NCI-H187 treated with DMSO at 0.1 percent for 48 hours (cell line): ENCODE measurements around the gene ZNF124.
"Not testable (repeated sequence)": the region's sequence is repeated elsewhere in the genome, so short reads cannot be mapped to it uniquely, and the experiment has no call there.

Source experiments
- DNase-seq: peaks from one replicate; lab custom pipeline; 2025; lab: John Stamatoyannopoulos, UW

ZNF124 gene

DNA sequence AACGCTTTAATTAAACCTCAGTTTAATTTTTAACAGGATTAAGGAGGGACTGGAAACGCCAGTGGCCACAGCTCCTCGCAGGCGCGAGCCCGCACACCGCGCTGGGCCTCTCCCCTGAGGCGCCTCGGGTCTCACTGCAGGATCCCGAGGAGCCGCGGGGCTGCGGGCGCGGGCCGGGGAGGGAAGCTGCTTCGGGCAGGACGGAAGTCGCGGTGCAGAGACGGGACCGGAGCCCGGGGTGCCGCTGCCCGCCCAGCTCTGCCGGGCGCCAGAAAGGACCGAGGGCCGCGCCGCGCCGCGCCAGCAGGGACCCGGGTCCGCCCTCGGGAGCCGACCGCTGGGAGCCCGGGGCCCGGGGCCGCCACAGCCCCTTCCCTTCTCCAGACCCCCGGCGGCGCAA lies 377 bp downstream of the ZNF124 start:
- DNase-seq = not testable (repeated sequence)

DNA sequence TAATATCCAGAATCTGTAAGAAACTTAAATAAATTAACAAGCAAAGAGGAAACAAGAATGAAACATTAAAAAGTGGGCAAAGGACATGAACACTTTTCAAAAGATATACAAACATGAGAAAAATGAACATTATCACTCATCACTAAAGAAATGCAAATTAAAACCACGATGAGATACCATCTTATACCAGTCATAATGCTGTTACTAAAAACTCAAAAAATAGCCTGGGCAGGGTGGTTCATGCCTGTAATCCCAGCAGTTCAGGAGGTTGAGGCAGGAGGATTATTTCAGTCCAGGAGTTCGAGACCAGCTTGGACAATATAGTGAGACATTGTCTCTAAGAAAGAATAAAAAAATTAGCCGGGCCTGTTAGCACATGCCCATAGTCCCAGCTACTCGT lies 6.1 kb downstream of the ZNF124 start:
- no peak for DNase-seq

DNA sequence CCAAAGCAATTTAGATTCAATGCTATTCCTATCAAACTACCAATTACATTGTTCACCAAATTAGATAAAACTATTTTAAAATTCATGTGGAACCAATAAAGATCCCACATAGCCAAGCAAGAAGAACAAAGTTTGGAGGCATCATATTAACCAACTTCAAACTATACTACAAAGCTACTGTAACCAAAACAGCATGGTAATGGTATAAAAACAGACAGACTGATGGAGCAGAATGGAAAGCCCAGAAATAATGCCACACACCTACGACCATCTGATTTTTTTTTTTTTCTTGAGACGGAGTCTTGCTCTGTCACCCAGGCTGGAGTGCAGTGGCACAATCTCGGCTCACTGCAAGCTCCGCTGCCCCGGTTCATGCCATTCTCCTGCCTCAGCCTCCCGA lies 7.1 kb downstream of the ZNF124 start:
- no peak for DNase-seq

DNA sequence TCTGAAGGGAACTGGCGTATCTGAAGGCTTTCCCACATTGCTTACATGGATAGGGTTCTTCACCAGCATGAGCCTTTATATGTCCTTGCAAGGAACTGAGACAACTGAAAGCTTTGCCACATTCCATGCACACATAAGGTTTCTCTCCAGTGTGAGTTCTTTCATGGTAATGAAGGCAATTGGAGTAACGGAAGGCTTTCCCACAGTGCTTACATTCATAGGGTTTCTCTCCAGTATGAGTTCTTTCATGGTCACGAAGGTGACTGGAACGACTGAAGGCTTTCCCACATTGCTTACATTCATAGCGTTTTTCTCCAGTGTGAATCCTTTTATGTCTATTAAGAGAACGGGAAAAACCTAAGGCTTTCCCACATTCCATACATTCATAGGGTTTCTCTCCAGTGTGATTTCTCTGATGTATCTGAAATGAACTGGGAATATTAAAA lies 15.0 kb downstream of the ZNF124 start:
- DNase-seq = no peak

DNA sequence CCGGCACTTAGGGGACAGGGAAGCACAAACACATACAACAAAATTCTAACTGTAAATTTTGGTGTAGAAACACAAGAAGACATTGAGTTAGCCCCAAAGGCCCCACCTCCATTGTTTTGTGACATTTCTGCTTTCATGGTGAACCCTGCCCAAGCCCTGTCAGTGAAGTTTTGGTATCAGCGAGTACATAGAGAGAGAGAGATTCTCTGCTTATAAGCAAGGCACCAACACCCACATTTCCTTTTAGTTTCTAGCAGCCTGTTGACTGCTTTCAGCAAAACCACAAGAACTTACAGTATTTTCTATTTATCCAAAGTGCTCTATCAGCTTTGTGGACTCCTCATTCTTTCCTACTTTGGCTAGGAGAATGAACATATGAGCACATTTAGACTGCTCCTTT lies 24.0 kb downstream of the ZNF124 start:
- DNase-seq = no peak

DNA sequence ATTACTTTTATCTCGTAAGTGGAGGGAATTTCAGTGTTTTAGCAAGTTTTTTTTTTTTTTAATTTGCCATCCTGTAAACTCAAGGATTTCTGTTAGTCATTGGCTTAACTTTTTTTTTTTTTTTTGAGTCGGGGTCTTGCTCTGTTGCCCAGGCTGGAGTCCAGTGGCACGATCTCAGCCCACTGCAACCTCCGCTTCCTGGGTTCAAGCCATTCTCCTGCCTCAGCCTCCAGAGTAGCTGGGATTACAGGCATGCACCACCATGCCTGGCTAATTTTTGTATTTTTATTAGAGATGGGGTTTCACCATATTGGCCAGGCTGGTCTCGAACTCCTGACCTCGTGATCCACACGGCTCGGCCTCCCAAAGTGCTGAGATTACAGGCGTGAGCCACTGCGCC lies 24.7 kb downstream of the ZNF124 start:
- DNase-seq = not testable (repeated sequence)

DNA sequence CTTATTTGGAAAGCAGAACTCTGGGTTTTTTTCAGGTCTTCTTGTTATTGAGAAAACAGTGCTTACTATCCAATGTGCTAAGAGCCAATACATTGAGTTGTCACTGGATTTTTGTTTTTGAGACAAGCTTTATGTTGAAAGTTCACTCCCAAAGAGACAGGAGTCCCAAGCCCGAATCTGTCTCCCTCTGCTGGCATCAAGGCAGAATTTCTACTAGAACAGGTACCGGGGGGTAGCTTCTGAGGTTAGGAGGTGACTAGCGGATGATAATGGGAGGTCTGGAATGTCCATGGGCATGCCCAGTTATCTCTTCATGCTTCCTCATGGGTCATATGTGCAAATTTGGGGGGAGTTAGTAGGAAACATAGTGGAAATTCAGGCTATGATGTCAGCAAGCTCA lies 25.1 kb downstream of the ZNF124 start:
- DNase-seq = no peak

DNA sequence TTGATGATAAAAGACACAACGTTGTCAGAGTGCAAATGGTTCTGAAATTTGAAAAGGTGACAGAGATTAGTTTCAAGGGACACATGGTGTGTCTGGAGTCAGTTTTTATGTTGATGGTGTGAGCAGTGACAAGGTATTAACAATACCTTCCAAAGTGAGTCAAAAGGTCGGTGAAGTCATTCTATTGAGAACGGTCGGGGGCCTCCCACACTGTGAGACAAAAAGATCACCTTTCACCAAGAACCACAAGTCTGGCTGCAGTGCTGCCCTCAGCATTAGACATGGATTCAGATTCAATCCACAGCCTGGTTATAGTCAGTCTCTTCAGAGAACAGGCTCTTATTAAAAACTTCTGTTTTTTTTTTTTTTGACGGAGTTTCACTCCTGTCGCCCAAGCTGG lies 26.5 kb downstream of the ZNF124 start:
- no peak for DNase-seq

DNA sequence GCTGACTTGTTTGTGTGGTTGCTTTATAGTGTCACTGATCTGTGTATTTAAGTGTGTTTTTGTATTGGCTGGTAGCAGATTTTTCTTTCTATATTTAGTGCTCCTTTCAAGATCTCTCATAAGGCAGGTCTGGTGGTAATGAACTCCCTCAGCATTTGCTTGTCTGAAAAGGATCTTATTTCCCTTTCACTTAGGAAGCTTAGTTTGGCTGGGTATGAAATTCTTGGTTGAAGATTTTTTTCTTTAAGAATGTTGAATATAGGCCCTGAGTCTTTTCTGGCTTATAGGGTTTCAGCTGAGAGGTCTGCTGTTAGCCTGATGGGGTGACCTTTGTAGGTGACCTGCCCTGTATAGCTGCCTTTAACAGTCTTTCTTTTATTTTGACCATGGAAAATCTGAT lies 32.3 kb downstream of the ZNF124 start:
- DNase-seq = not testable (repeated sequence)

DNA sequence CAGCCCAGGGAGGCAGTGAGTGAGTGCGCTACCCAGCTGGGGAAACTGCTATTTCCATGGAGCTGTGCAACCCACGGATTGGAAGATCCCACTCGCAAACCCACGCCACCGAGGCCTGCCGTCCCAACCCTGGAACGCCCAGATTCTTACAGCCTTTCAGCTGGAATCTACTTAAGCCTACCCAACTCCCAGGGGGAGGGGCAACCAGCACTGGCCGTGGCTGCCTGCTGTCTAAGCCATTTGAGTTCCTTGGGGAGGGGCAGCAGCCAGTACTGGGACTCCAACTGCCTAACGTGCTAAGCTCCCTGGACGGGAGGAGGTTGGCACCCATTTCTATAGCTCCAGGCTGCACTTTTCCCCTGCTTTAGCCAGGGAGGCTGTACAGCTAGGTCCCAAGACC lies 40.6 kb downstream of the ZNF124 start:
- no peak for DNase-seq

DNA sequence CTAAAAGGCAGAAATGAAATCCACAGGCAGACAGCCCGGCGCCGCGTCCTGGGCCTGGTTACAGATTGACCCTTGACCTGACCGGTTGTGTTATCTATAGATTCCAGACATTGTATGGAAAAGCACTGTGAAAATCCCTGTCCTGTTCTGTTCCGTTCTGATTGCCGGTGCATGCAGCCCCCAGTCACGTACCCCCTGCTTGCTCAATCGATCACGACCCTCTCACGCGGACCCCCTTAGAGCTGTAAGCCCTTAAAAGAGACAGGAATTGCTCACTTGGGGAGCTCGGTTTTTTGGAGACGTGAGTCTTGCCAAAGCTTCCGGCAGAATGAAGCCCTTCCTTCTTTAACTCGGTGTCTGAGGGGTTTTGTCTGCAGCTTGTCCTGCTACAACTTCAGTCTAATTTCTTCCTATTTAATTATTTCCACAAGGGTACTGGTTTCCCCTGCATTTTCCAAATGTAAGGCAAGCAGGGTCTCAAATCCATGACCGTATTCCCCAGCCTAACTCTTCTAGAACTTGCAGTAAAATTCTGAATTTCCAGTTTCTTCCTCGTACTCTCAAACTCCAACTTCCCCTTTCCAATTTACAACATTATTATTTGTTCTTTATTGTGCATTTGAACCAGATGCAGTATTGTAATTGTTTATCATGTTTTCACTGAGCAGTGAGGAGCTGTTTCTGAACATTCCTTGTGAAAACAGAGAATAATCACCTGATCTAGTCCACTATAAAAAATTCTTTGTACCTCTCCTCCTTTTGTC lies 44.1 kb downstream of the ZNF124 start:
- not testable (repeated sequence) for DNase-seq

DNA sequence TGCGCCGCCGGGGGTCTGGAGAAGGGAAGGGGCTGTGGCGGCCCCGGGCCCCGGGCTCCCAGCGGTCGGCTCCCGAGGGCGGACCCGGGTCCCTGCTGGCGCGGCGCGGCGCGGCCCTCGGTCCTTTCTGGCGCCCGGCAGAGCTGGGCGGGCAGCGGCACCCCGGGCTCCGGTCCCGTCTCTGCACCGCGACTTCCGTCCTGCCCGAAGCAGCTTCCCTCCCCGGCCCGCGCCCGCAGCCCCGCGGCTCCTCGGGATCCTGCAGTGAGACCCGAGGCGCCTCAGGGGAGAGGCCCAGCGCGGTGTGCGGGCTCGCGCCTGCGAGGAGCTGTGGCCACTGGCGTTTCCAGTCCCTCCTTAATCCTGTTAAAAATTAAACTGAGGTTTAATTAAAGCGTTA lies 45.2 kb downstream of the ZNF124 start:
- DNase-seq = not testable (repeated sequence)

DNA sequence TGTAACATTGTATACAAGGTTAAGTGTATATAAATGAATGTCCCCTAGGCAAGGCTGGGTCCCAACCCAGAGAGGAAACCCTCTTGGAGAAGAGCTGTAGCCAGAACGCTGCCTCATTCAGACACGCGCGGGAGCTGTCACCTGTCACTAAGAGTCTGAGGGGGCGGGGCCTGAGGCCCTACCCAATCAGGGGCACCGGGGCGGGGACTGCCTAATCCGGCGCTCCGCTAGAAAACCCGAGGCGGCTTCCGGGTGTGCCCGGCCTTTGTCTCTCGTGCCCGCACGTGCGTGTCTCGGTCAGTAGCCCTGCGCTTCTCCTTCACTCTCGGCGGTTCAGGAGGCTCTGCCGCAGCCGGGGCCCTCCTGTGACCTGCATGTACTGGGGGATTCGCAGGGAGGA lies 45.7 kb downstream of the ZNF124 start:
- not testable (repeated sequence) for DNase-seq

DNA sequence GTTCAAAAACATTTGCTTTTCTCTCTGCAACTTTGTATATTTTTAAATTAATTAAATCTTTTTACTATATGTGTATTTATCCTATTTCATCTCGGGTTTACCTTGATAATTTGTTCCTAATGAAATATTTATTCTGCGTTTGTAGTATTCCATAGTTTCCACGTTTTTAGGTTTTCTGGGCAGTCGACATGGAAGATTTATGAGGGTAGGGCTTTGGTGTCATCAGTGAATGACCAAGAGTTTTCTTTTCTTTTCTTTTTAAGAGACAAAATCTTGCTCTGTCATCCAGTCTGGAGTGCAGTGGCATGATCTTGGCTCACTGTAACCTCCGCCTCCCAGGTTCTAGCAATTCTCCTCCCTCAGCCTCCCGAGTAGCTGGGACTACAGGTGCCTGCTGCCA lies 50.4 kb downstream of the ZNF124 start:
- no peak for DNase-seq

DNA sequence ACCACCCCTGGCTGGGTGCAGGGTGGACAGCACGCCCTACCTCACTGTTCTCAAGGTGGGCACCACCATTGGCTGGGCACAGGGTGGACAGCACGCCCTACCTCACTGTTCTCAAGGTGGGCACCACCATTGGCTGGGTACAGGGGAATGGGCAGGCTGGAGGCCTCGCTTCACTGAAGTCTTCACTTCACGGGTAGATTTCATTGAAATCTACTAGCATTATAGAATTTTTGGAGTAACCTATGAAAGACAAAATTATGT lies 51.5 kb downstream of the ZNF124 start:
- not testable (repeated sequence) for DNase-seq

DNA sequence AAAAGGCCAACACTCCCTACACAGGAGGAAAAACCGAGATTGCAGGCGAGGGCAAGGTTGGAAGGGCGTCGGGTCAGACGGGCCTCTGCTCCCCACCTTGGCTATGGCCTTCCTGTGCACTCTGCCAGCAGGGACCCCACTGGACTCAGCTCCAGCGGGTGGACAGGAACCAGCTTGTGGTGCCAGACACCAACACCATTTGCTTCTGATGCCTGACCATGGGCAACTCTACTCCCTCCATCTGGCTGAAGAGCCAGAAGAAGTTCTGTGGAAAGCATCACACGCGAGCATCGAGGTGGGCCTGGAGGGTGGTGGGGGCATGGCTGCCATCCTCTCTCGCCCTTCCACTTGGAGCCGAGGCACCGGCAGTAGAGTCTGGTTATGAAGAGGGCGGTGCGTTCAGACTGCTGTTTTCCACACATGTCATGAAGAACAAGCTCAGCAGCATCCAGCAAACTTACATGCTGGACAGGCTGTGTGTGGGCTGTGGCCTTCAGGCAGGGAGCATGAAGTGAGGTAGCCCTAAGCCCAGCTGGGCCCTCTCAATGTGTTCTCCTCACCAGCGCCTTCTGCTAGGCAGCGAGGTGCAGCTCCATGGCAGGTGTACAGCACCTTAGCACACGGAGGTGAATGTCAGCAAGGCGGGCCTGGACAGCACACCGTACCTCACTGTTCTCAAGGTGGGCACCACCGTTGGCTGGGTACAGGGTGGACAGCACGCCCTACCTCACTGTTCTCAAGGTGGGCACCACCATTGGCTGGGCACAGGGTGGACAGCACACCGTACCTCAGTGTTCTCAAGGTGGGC lies 52.0 kb downstream of the ZNF124 start:
- no peak for DNase-seq

DNA sequence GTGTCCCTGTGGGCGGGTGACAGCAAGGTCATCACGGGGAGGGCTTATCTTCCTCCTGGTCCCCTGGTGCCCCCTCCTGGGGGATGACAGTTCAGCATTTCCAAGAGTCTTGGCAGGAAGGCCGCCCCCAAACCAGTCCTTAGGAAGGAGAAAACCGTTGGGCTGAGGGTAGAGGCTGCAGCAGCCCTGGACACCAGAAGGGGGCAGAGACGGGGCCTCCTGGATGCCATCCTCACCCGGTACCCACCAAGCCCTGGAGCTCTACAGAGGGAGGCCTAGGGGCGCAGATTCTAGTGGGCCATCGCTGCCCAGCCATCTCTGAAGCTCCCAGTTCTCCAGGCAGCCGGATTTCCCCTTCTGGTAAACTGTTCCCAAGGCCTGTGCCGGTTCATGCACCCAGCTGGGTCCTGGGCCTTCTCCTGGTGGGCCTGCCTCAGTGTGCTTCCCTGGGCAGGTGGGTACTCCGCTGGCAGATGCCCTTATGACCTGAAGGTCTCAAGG lies 52.8 kb downstream of the ZNF124 start:
- DNase-seq = no peak

DNA sequence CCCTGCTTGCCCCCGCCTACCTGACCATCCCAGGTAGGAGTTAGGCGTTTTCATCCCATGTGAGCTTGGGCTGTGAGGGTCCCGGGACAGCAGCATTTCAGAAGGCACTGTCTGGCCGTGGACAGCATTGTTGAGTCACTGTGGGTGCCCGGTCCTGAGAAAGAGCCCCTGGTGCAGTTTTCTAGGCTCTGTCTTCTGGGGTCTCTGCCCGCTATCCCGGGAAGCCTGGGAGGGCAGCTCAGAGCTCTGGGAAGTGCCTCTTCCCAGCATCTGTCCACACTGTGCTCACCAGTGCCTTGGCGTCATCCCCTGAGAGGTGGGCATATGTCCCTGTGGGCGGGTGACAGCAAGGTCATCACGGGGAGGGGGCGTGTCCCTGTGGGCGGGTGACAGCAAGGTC lies 56.3 kb downstream of the ZNF124 start:
- DNase-seq = no peak

DNA sequence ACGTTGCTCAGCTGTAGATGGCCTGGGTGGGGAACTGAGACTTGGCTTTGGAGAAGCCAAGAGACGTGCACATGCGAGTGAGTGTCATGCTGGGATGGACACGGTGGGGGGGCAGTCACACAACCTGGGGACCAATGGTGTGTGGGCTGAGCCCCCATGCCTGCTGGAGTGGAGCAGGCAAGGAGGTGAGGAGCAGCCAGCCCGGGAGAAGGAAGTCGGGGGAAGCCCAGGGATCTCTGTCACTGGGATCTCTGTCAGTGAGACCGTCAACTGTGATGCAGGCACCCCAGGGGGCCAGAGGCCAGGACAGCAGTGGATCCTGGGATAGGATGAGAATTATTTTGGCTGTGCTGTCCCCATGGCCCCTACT lies 56.7 kb downstream of the ZNF124 start:
- no peak for DNase-seq

DNA sequence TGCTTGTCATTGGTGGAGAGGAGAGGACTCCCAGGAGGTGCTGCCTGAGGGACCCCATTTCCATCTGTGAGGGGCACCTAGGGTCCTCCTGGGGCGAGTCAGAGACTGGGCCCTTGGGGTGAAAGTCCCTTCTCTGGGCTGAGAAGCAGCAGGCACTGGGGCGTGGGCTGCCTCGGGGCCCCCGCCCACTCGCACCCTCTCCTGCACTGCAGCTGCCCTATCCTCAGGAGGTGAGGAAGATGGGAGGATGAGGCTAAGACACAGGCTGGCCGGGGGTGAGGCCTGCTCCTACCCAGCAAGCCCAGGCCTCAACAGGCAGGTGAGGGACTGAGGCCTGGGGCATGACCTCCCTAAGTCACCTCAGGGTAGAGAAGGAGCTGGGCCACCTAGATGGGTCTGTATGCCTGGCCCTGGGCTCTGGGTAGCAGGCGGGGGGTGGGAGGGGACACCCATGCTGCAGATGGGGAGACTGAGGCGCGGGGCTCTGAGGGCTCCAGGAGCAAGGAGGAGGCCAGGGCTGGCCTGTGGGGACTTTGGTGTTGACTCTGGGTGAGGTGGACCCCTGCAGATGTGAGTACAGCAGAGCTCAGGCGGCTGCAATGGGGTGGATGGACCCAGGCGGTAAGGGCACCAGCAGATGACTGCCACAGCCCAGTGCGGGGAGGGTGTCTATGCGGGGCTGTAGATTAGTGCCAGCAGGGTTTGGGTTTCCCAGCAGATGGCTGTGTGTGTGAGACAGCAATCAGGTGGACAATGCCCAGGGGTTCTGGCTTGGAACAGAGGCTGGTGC lies 57.3 kb downstream of the ZNF124 start:
- no peak for DNase-seq

DNA sequence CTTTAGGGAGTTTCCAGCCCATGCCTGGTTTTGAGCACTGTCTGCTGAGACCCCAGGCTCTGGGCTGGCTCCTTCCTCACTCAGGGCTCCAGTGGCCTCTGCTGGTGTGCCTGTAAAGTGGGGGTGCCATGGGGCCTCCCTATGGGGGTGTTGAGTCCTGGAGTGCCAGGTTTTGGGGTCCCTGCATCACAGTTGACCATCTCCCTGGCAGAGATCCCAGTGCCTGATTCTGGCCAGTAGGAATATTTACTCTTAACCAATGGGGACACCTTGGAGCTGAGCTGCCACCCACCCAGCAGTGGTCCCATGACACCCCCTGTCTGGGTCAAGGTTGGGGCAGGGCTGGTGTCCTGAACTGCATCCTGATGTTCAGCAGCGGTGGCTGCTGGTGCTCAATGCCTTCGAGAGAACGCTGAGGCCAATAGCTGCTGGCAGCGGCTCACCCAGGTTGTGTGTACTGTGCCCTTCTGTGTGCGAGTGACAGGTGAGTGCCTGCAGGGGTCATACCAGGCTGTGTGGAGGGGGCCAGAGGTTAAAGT lies 58.0 kb downstream of the ZNF124 start:
- no peak for DNase-seq

DNA sequence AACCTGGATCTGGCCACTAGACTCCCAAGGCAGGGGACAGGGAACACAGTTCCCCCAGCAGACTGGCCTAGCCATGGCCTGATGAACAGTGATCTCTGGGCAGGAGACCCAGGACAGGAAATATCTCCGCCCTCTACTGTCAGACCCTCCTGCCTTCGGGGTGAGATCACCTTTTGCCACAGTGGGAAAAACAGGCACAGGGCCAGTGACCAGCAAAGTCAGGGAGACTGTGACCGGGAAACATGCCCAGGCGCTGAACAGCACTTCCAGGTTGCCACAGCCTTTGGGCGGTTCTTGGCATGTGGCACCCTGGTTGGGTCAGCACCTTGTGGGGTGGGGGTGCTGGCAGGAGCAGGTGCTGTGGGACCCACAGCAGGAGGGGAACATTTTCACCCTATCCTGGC lies 58.7 kb downstream of the ZNF124 start:
- DNase-seq = no peak

DNA sequence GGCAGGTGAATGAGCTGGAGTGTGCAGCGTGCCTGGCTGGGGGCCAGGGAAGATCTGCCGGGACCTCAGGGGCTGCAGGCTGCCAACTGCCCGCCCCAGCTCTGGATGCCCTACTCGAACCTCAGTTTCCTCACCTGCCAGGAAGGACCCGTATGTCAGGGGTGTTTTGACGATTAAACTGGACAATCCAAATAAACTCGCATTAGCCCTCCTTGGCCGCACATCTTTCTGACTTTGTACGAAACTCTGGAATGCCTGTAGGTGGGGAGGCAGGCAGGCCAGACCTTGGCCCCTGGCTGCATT lies 59.4 kb downstream of the ZNF124 start:
- no peak for DNase-seq
